ENCODE results near the gene KRT39. TPM values are rescaled to one million over a fixed set of nuclear protein-coding genes. Genes with fewer than 3 reads are reported as not detected.

Gene KRT39
- total RNA-seq, 1 donor from 2014 or later: not detected

DNA sequence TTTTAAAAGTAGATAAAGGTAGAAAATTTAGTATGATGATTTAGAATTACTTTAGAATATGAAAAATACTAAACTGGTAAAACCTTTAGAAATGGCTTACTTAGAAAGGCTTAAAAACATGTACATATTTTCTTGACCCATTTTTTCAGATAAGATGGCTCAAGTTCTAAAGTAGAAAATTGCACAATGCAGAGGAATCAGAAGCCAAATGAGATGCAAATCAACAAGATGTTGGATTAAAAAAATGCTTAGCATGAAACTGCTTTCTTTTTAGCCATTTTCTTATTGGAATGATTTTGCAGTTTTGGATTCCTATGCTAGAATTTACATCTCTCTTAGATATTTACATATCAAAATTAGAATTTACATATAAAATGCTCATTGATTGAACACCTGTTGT lies 43.7 kb upstream of the KRT39 start:
- TF ChIP-seq, protein P1, sequence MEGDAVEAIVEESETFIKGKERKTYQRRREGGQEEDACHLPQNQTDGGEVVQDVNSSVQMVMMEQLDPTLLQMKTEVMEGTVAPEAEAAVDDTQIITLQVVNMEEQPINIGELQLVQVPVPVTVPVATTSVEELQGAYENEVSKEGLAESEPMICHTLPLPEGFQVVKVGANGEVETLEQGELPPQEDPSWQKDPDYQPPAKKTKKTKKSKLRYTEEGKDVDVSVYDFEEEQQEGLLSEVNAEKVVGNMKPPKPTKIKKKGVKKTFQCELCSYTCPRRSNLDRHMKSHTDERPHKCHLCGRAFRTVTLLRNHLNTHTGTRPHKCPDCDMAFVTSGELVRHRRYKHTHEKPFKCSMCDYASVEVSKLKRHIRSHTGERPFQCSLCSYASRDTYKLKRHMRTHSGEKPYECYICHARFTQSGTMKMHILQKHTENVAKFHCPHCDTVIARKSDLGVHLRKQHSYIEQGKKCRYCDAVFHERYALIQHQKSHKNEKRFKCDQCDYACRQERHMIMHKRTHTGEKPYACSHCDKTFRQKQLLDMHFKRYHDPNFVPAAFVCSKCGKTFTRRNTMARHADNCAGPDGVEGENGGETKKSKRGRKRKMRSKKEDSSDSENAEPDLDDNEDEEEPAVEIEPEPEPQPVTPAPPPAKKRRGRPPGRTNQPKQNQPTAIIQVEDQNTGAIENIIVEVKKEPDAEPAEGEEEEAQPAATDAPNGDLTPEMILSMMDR (IDR thresholded peaks at IDR 0.05; ENCODE audit: partially characterized antibody, unreplicated experiment): no peak
- no peak overlapping the region for H3K4me3 Mint-ChIP-seq (ENCODE audit: unreplicated experiment)
- H3K27me3 Mint-ChIP-seq (ENCODE audit: unreplicated experiment): peaks cover 8% of the 10 kb centered on the region

DNA sequence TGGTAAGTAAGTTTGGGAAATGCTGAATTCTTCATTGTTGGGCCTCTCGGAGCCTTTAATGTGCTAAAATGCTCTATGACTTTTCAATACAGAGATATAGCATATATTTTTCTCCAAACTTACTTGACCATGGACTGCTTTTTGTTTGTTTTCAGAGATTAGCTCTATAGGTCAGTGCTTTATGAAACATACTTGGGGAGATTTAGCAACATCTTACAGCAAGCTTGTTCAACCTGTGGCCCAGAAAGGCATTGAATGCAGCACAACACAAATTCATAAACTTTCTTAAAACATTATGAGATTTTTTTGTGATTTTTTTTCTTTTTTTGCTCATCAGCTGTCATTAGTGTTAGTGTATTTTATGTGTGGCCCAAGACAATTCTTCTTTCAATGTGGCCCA lies 43.2 kb upstream of the KRT39 start:
- Mint-ChIP-seq H3K4me3 (ENCODE audit: unreplicated experiment) (no peak overlapping the region), H3K4me1 (ENCODE audit: low read depth, unreplicated experiment) (peaks cover 17% of the 10 kb centered on the region), H3K27me3 (ENCODE audit: unreplicated experiment) (peaks cover 8% of the 10 kb centered on the region), H3K27ac (ENCODE audit: unreplicated experiment) (no peak overlapping the region), H3K36me3 (ENCODE audit: unreplicated experiment) (no peaks in the 10 kb centered on the region), H3K9me3 (ENCODE audit: unreplicated experiment) (peaks cover 6% of the 10 kb centered on the region)
- DNase-seq: no peak
- TF ChIP-seq, protein P1 (IDR thresholded peaks at IDR 0.05; ENCODE audit: partially characterized antibody, unreplicated experiment): no peak

More for the DNA sequence above, 43.7 kb upstream of the KRT39 start:
- no peaks in the 10 kb centered on the region for H3K36me3 Mint-ChIP-seq (ENCODE audit: unreplicated experiment)
- H3K9me3 Mint-ChIP-seq (ENCODE audit: unreplicated experiment): peaks cover 6% of the 10 kb centered on the region
- peaks cover 17% of the 10 kb centered on the region for H3K4me1 Mint-ChIP-seq (ENCODE audit: low read depth, unreplicated experiment)
- no peak overlapping the region for H3K27ac Mint-ChIP-seq (ENCODE audit: unreplicated experiment)
- no peak for DNase-seq

DNA sequence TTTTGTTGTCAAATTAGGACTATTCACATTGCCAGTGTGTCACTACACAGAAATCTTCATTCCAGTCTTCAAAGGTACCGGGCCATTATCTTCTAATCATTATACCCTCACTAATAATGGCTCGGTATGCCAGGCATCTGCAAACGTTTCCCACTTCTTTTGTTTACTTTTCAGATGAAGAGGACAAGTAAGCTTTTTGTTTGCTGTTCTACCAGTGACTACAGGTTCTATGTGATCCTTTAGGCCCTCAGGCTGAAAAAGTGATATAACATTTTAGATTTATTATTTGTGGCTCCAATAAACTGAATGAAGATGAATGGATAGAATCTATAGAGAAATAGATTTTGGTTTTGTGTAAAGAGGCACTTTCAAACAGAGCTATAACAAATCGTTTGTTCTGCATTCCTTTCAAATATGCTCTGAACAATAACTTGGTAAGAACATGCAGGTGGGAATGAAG lies 42.6 kb upstream of the KRT39 start:
- TF ChIP-seq, protein P1 (IDR thresholded peaks at IDR 0.05; ENCODE audit: partially characterized antibody, unreplicated experiment): no peak
- H3K4me1 Mint-ChIP-seq (ENCODE audit: low read depth, unreplicated experiment): peaks cover 17% of the 10 kb centered on the region
- no peak overlapping the region for H3K27ac Mint-ChIP-seq (ENCODE audit: unreplicated experiment)
- peaks cover 8% of the 10 kb centered on the region for H3K27me3 Mint-ChIP-seq (ENCODE audit: unreplicated experiment)
- H3K4me3 Mint-ChIP-seq (ENCODE audit: unreplicated experiment): no peak overlapping the region
- H3K9me3 Mint-ChIP-seq (ENCODE audit: unreplicated experiment): peaks cover 6% of the 10 kb centered on the region
- DNase-seq: no peak
- H3K36me3 Mint-ChIP-seq (ENCODE audit: unreplicated experiment): no peaks in the 10 kb centered on the region

DNA sequence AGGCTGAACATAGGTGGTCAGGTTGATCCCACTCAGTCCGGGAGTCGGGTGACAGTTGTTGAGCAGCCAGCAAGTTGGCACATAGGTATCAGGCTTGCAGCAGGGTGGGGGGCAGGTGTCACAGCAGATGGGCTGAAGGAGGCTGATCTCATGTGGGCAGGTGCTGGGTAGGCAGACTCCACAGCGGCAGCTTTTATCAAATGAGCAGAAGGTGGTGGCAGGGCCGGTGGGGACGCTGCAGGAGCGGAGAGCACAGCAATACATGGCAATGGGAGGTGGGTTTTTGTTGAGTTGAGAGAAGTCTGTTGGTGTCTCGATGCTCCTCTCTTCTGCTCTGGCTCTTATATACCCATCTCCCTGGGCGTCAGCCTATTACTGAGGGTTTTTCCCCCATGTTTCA lies 42.1 kb upstream of the KRT39 start, which contains the start of gene KRTAP3-1:
Gene KRTAP3-1 (minus strand): TSS at position 318 of the 400 bp plus-strand sequence. CDS start 54 bp downstream, at position 264.
- peak within 1 kb of the TSS; percentile 81 for H3K27ac Mint-ChIP-seq (ENCODE audit: unreplicated experiment)
- TF ChIP-seq, protein P1 (IDR thresholded peaks at IDR 0.05; ENCODE audit: partially characterized antibody, unreplicated experiment): no peak
- H3K36me3 Mint-ChIP-seq (ENCODE audit: unreplicated experiment): no peaks in the 10 kb centered on the region
- peaks cover 17% of the 10 kb centered on the region for H3K4me1 Mint-ChIP-seq (ENCODE audit: low read depth, unreplicated experiment)
- peaks cover 8% of the 10 kb centered on the region for H3K27me3 Mint-ChIP-seq (ENCODE audit: unreplicated experiment)
- DNase-seq: peak; percentile 47
- no peak within 1 kb of the TSS for H3K4me3 Mint-ChIP-seq (ENCODE audit: unreplicated experiment)
- H3K9me3 Mint-ChIP-seq (ENCODE audit: unreplicated experiment): peaks cover 6% of the 10 kb centered on the region

DNA sequence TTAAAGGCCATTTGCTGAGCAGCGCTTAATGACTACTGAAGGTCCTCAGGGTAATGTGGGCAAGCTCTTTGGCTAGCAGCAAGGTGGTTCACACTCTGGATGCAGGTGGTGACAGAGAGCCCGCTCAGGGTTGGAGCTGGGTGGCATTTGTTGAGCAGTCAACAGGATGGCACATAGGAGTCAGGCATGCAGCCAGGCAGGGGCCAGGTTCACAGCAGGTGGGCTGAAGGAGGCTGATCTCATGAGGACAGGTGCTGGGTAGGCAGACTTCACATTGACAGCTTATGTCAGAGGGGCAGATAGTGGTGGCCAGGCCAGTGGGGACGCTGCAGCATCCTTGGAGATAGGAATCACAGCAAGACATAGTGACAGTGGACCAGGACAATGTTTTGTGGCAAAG lies 37.6 kb upstream of the KRT39 start:
- peaks cover 8% of the 10 kb centered on the region for H3K9me3 Mint-ChIP-seq (ENCODE audit: unreplicated experiment)
- H3K27me3 Mint-ChIP-seq (ENCODE audit: unreplicated experiment): peaks cover 8% of the 10 kb centered on the region
- TF ChIP-seq, protein P1 (IDR thresholded peaks at IDR 0.05; ENCODE audit: partially characterized antibody, unreplicated experiment): no peak
- H3K4me1 Mint-ChIP-seq (ENCODE audit: low read depth, unreplicated experiment): peaks cover 16% of the 10 kb centered on the region
- H3K27ac Mint-ChIP-seq (ENCODE audit: unreplicated experiment): no peak overlapping the region
- no peak overlapping the region for H3K4me3 Mint-ChIP-seq (ENCODE audit: unreplicated experiment)
- H3K36me3 Mint-ChIP-seq (ENCODE audit: unreplicated experiment): no peaks in the 10 kb centered on the region
- DNase-seq: no peak

Measured in glutamatergic neuron (in vitro differentiated cells).